ENCODE measurements around the gene DNASE1L3. TPM values are rescaled to one million over a fixed set of nuclear protein-coding genes. Genes with fewer than 3 reads are reported as not detected.

The DNASE1L3 gene
- total and polyA plus RNA-seq, 2 of the 4 experiments (the other 2 are of a cell fraction) = not detected

DNA sequence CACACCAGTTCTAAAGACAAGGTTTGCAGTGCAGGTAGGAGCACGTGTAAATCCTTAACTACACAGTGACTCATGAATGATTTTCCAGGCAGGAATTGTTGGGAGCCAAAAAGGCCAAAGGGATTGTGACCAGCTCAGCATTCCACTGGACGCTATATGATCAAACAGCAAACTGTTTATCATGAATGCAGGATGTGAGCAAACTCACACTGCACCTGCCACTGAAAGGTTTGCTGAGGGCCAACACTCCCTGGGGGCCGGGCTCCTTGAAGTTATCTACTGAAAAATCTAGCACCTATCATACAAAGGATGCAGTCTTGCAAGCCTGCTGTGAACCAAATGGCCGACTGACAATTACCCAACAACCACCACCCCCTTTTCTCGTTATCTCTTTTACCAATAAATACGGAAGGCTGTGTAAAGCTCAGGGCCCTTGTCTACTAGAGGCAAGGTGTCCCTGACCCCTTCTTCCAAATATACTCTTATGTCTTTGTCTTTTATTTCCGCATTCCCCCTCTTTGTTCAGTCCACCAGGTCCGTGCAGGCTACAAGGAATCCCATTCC is 11.5 kb upstream of the DNASE1L3 start:
- H3K23ac ChIP-seq (ENCODE audit: low read depth, low read length) = no peak overlapping the region
- TF ChIP-seq CHD1 (IDR thresholded peaks at IDR 0.05; ENCODE audit: low read depth, low read length) (no peak), RFX5 (IDR thresholded peaks at IDR 0.05; ENCODE audit: low read depth, low read length) (no peak), MAFK (IDR thresholded peaks at IDR 0.05; ENCODE audit: low read depth, low read length) (no peak), RCOR1 (IDR thresholded peaks at IDR 0.05; ENCODE audit: insufficient replicate concordance, low read length) (no peak), NFE2L2 (IDR thresholded peaks at IDR 0.05; ENCODE audit: low read depth, low read length) (no peak), RAD21 (IDR thresholded peaks at IDR 0.05; ENCODE audit: low read length) (no peak), FOS (IDR thresholded peaks at IDR 0.05; ENCODE audit: low read depth, low read length) (no peak), MXI1 (IDR thresholded peaks at IDR 0.05; ENCODE audit: borderline replicate concordance, low read depth, low read length) (no peak), POLR2A (IDR thresholded peaks at IDR 0.05; ENCODE audit: low read depth, low read length) (no peak), SMC3 (IDR thresholded peaks at IDR 0.05; ENCODE audit: low read depth, low read length) (no peak), MAZ (IDR thresholded peaks at IDR 0.05; ENCODE audit: borderline replicate concordance, low read depth, low read length) (no peak), BHLHE40 (IDR thresholded peaks at IDR 0.05; ENCODE audit: low read depth, low read length) (no peak)
- TF ChIP-seq, protein P1, sequence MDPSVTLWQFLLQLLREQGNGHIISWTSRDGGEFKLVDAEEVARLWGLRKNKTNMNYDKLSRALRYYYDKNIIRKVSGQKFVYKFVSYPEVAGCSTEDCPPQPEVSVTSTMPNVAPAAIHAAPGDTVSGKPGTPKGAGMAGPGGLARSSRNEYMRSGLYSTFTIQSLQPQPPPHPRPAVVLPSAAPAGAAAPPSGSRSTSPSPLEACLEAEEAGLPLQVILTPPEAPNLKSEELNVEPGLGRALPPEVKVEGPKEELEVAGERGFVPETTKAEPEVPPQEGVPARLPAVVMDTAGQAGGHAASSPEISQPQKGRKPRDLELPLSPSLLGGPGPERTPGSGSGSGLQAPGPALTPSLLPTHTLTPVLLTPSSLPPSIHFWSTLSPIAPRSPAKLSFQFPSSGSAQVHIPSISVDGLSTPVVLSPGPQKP (IDR thresholded peaks at IDR 0.05; ENCODE audit: borderline replicate concordance, low read depth, low read length) = no peak
- TF ChIP-seq, protein P2, sequence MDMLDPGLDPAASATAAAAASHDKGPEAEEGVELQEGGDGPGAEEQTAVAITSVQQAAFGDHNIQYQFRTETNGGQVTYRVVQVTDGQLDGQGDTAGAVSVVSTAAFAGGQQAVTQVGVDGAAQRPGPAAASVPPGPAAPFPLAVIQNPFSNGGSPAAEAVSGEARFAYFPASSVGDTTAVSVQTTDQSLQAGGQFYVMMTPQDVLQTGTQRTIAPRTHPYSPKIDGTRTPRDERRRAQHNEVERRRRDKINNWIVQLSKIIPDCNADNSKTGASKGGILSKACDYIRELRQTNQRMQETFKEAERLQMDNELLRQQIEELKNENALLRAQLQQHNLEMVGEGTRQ (IDR thresholded peaks at IDR 0.05; ENCODE audit: low read depth, low read length) = no peak
- TF ChIP-seq, protein P3, sequence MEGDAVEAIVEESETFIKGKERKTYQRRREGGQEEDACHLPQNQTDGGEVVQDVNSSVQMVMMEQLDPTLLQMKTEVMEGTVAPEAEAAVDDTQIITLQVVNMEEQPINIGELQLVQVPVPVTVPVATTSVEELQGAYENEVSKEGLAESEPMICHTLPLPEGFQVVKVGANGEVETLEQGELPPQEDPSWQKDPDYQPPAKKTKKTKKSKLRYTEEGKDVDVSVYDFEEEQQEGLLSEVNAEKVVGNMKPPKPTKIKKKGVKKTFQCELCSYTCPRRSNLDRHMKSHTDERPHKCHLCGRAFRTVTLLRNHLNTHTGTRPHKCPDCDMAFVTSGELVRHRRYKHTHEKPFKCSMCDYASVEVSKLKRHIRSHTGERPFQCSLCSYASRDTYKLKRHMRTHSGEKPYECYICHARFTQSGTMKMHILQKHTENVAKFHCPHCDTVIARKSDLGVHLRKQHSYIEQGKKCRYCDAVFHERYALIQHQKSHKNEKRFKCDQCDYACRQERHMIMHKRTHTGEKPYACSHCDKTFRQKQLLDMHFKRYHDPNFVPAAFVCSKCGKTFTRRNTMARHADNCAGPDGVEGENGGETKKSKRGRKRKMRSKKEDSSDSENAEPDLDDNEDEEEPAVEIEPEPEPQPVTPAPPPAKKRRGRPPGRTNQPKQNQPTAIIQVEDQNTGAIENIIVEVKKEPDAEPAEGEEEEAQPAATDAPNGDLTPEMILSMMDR (conservative IDR thresholded peaks at IDR 0.05; ENCODE audit: low read depth, low read length) = no peak
- ChIA-PET CTCF (interaction anchor here (1.0 to 1.5 kb wide), 2 partner anchors 14 to 45 kb away, joined by 7 read pairs; no protein-coding TSS in a partner anchor), POLR2A (ENCODE audit: unreplicated experiment) (no interaction called here)
- in situ Hi-C loops (cut with MboI; ENCODE audit: low sequenced_read_pairs) = no loop called here
- BruUV-seq (replicated peaks) = no TSS peak
- H3K9ac ChIP-seq (ENCODE audit: low read depth, low read length) = no peak overlapping the region
- H3K18ac ChIP-seq (ENCODE audit: low read depth, low read length) = no peak overlapping the region
- no peak overlapping the region for H2BK120ac ChIP-seq (ENCODE audit: low read depth, low read length)
- H2BK20ac ChIP-seq (ENCODE audit: low read depth, low read length) = no peak overlapping the region
- intact Hi-C loops (cut with micrococcal nuclease) = no loop called here
- H4K8ac ChIP-seq (ENCODE audit: low read depth in 2 of 2, low read length in 2 of 2) = no peak overlapping the region
- H3K4me1 ChIP-seq (ENCODE audit: control insufficient read depth, insufficient read depth, low read length) = peaks cover 2% of the 10 kb centered on the region; the same call in 1 of the 2 replicates
- no peak for ATAC-seq (ENCODE audit: low read depth)
- dilution Hi-C loops (cut with HindIII; ENCODE audit: low sequenced_read_pairs, unreplicated experiment) = no loop called here
- H3K4me2 ChIP-seq (ENCODE audit: low read depth, low read length) = no peak overlapping the region
- H4K5ac ChIP-seq (ENCODE audit: low read depth, low read length) = no peak overlapping the region
- H3K4me3 ChIP-seq (ENCODE audit: insufficient read depth, low read depth, low read length) = no peak overlapping the region
- no peak overlapping the region for H3K4ac ChIP-seq (ENCODE audit: low read depth, low read length)
- H2BK5ac ChIP-seq (ENCODE audit: low read depth, low read length, poor library complexity, severe bottlenecking) = no peak overlapping the region
- H3K27me3 ChIP-seq (ENCODE audit: control insufficient read depth, insufficient read depth, low read length) = peaks cover 29% of the 10 kb centered on the region
- H3K14ac ChIP-seq (replicated peaks; ENCODE audit: low read depth, low read length) = no peak overlapping the region
- no peak overlapping the region for H2AK5ac ChIP-seq (ENCODE audit: low read depth, low read length)
- no peak overlapping the region for H2AK9ac ChIP-seq (replicated peaks; ENCODE audit: low read depth, low read length, poor library complexity)
- 38% methylated on average over 4 of the region's 8 CpGs; no CpG with 5 or more reads in 1 of the 2 experiments for WGBS, 2 experiments (ENCODE audit: extremely low coverage in 2 of 2, insufficient read length in 1 of 2)
- H4K20me1 ChIP-seq (ENCODE audit: insufficient read depth, low read length) = no peaks in the 10 kb centered on the region
- H3K9me3 ChIP-seq (ENCODE audit: control insufficient read depth, insufficient read depth, low read length) = peaks cover 2% of the 10 kb centered on the region; the same call in 1 of the 2 replicates
- no peak overlapping the region for H2BK15ac ChIP-seq (ENCODE audit: low read depth, low read length)
- DNase-seq = no peak
- no peak overlapping the region for H4K91ac ChIP-seq (ENCODE audit: insufficient read depth, low read depth, low read length)
- no peak overlapping the region for H3K56ac ChIP-seq (ENCODE audit: extremely low read depth, insufficient read depth, low read length)
- no peaks in the 10 kb centered on the region for H3K36me3 ChIP-seq (ENCODE audit: control insufficient read depth, insufficient read depth, low read length)
- no peak overlapping the region for H3K27ac ChIP-seq (ENCODE audit: insufficient read depth, low read length)
- H2AFZ ChIP-seq (replicated peaks; ENCODE audit: low read length, poor library complexity) = no peak overlapping the region
- H3K9me1 ChIP-seq (ENCODE audit: insufficient read depth, low read length) = no peaks in the 10 kb centered on the region
- H3K79me1 ChIP-seq (ENCODE audit: low read depth in 1 of 2, low read length in 2 of 2) = no peaks in the 10 kb centered on the region

Data from IMR-90 (cell line).